Measurements from ENCODE around the gene APOA1.

GRCh38 chr11:116833816-116834534 is 3.4 kb downstream of the APOA1 start:
- TF ChIP-seq CTCF (IDR thresholded peaks at IDR 0.05) (no peak), POLR2A (IDR thresholded peaks at IDR 0.05) (no peak), POLR2AphosphoS5 (IDR thresholded peaks at IDR 0.05) (no peak)
